KG1 (cell line): ENCODE measurements around the gene NRTN.
"Not testable (repeated sequence)": the region's sequence is repeated elsewhere in the genome, so short reads cannot be mapped to it uniquely, and the experiment has no call there.

Experiments used
- DNase-seq: peaks from one replicate; lab custom pipeline; 2025; lab: John Stamatoyannopoulos, UW

The NRTN gene

GRCh38 chr19:5804516-5805461 lies at the start of gene NRTN:
Gene NRTN, plus strand, starts transcription at chr19:5805067. Its CDS starts 19,099 bp downstream, at chr19:5824166.
- DNase-seq = no peak

GRCh38 chr19:5762608-5763217 lies 42.2 kb upstream of the NRTN start:
- no peak for DNase-seq

- DNase-seq = no peak
These were observed 39.6 kb upstream of the NRTN start for GRCh38 chr19:5765220-5765619.

GRCh38 chr19:5767949-5768348 lies 36.9 kb upstream of the NRTN start:
- no peak for DNase-seq

- no peak for DNase-seq
These were observed 32.5 kb upstream of the NRTN start for GRCh38 chr19:5772416-5772815.

GRCh38 chr19:5773276-5773675 lies 31.6 kb upstream of the NRTN start:
- DNase-seq = no peak

GRCh38 chr19:5774921-5775320 lies 29.9 kb upstream of the NRTN start:
- DNase-seq = no peak

- DNase-seq = no peak
These were observed 29.1 kb upstream of the NRTN start for GRCh38 chr19:5775668-5776309.

- DNase-seq = no peak
These were observed 26.5 kb upstream of the NRTN start for GRCh38 chr19:5778402-5778801.

- not testable (repeated sequence) for DNase-seq
These were observed 24.0 kb upstream of the NRTN start for GRCh38 chr19:5780916-5781315.

- no peak for DNase-seq
These were observed 22.5 kb upstream of the NRTN start for GRCh38 chr19:5782322-5782721.

GRCh38 chr19:5782945-5783919 lies 21.6 kb upstream of the NRTN start:
- no peak for DNase-seq

- no peak for DNase-seq
These were observed 20.2 kb upstream of the NRTN start, which contains the start of gene PRR22 for GRCh38 chr19:5784581-5785147. Gene PRR22, minus strand, starts transcription at chr19:5784746. Its CDS starts 86 bp downstream, at chr19:5784660.

GRCh38 chr19:5785423-5785822 lies 19.4 kb upstream of the NRTN start:
- DNase-seq = no peak

GRCh38 chr19:5786593-5787408 lies 18.1 kb upstream of the NRTN start:
- no peak for DNase-seq

GRCh38 chr19:5787409-5788182 lies 17.3 kb upstream of the NRTN start:
- no peak for DNase-seq

- DNase-seq = no peak
These were observed 16.4 kb upstream of the NRTN start for GRCh38 chr19:5788422-5788821.

- DNase-seq = no peak
These were observed 15.5 kb upstream of the NRTN start for GRCh38 chr19:5789351-5789761.

GRCh38 chr19:5789886-5790558 lies 14.8 kb upstream of the NRTN start:
- no peak for DNase-seq
